ENCODE measurements around the gene HLCS. TPM values are rescaled to one million over a fixed set of nuclear protein-coding genes. Genes with fewer than 3 reads are reported as not detected.
"Not testable (repeated sequence)": the region's sequence is repeated elsewhere in the genome, so short reads cannot be mapped to it uniquely, and the experiment has no call there.

Gene HLCS
- total RNA-seq, 1 donor from 2014 or later: 25.0 TPM

- Histone ChIP-seq H3K9ac (no peak within 1 kb of the TSS), H3K27me3 (peaks cover 70% of the 10 kb centered on the region), H3K9me3 (ENCODE audit: low read depth) (no peaks in the 10 kb centered on the region), H3K4me2 (peak within 1 kb of the TSS; percentile 83), H3K79me2 (ENCODE audit: low read depth) (no peaks in the 10 kb centered on the region), H3F3A (ENCODE audit: low read depth) (peaks cover 52% of the 10 kb centered on the region), H3K4me3 (peak within 1 kb of the TSS; percentile 68), H4K20me1 (ENCODE audit: low read depth) (no peaks in the 10 kb centered on the region), H2AFZ (replicated peaks) (peak within 1 kb of the TSS; percentile 98), H3K4me1 (peaks cover 14% of the 10 kb centered on the region), H3K36me3 (no peaks in the 10 kb centered on the region), H3K27ac (no peak within 1 kb of the TSS)
- Mint-ChIP-seq H3K4me3 (peak within 1 kb of the TSS; percentile 83), H3K27ac (no peak within 1 kb of the TSS), H3K4me1 (peaks cover 35% of the 10 kb centered on the region), H3K36me3 (no peaks in the 10 kb centered on the region), H3K9me3 (no peaks in the 10 kb centered on the region), H3K27me3 (ENCODE audit: insufficient read depth, low read depth) (peaks cover 19% of the 10 kb centered on the region)
- TF ChIP-seq CTCF (IDR thresholded peaks at IDR 0.05) (no peak), EZH2phosphoT487 (IDR thresholded peaks at IDR 0.05) (peak; percentile 57), EZH2 (IDR thresholded peaks at IDR 0.05) (peak; percentile 58)
- DNase-seq (ENCODE audit: low spot score): peak; percentile 66
Measured at GRCh38 chr21:37006486-37007291, 40.2 kb upstream of the HLCS start, which contains the start of gene RIPPLY3. RIPPLY3 (plus strand) TSS chr21:37006702; CDS start chr21:37006773, 71 bp downstream.

GRCh38 chr21:37005548-37006485 is 39.3 kb upstream of the HLCS start:
- no peak overlapping the region for H3K9ac ChIP-seq

GRCh38 chr21:37003917-37004316 is 37.4 kb upstream of the HLCS start:
- not testable (repeated sequence) for H3K27ac Mint-ChIP-seq; H3K27ac ChIP-seq; H3K9ac ChIP-seq; H3K4me2 ChIP-seq; H3K4me3 ChIP-seq; H3K9me3 ChIP-seq (ENCODE audit: low read depth); H3K4me3 Mint-ChIP-seq; DNase-seq (ENCODE audit: low spot score); H3K36me3 Mint-ChIP-seq; H3K9me3 Mint-ChIP-seq; H3K79me2 ChIP-seq (ENCODE audit: low read depth); H3K36me3 ChIP-seq; H4K20me1 ChIP-seq (ENCODE audit: low read depth); H2AFZ ChIP-seq (replicated peaks)
- Histone ChIP-seq H3K4me1 (peaks cover 12% of the 10 kb centered on the region), H3K27me3 (peaks cover 62% of the 10 kb centered on the region), H3F3A (ENCODE audit: low read depth) (peaks cover 41% of the 10 kb centered on the region)
- Mint-ChIP-seq H3K27me3 (ENCODE audit: insufficient read depth, low read depth) (peaks cover 23% of the 10 kb centered on the region), H3K4me1 (peaks cover 25% of the 10 kb centered on the region)

More at GRCh38 chr21:37005548-37006485, 39.3 kb upstream of the HLCS start:
- Histone ChIP-seq H3K4me3 (peak overlapping the region; percentile 68), H3F3A (ENCODE audit: low read depth) (peaks cover 52% of the 10 kb centered on the region), H3K36me3 (no peaks in the 10 kb centered on the region), H3K4me1 (peaks cover 20% of the 10 kb centered on the region), H3K4me2 (peak overlapping the region; percentile 83), H2AFZ (replicated peaks) (peak overlapping the region; percentile 98), H3K79me2 (ENCODE audit: low read depth) (no peaks in the 10 kb centered on the region), H3K9me3 (ENCODE audit: low read depth) (no peaks in the 10 kb centered on the region), H3K27ac (no peak overlapping the region), H4K20me1 (ENCODE audit: low read depth) (no peaks in the 10 kb centered on the region), H3K27me3 (peaks cover 70% of the 10 kb centered on the region)
- Mint-ChIP-seq H3K4me1 (peaks cover 38% of the 10 kb centered on the region), H3K9me3 (no peaks in the 10 kb centered on the region), H3K36me3 (no peaks in the 10 kb centered on the region), H3K27me3 (ENCODE audit: insufficient read depth, low read depth) (peaks cover 22% of the 10 kb centered on the region), H3K4me3 (peak overlapping the region; percentile 79), H3K27ac (no peak overlapping the region)
- TF ChIP-seq EZH2 (IDR thresholded peaks at IDR 0.05): peak; percentile 82
- TF ChIP-seq EZH2phosphoT487 (IDR thresholded peaks at IDR 0.05): peak; percentile 62
- no peak for TF ChIP-seq CTCF (IDR thresholded peaks at IDR 0.05)
- peak; percentile 58 for DNase-seq (ENCODE audit: low spot score)

- not testable (repeated sequence) for H3K9me3 ChIP-seq (ENCODE audit: low read depth); H3K27ac ChIP-seq; H4K20me1 ChIP-seq (ENCODE audit: low read depth); H3K4me2 ChIP-seq; H2AFZ ChIP-seq (replicated peaks); H3K9me3 Mint-ChIP-seq; H3K36me3 ChIP-seq; H3K36me3 Mint-ChIP-seq; H3K27ac Mint-ChIP-seq; H3K9ac ChIP-seq; H3K4me3 Mint-ChIP-seq; H3K79me2 ChIP-seq (ENCODE audit: low read depth); DNase-seq (ENCODE audit: low spot score); H3K4me3 ChIP-seq
- Mint-ChIP-seq H3K27me3 (ENCODE audit: insufficient read depth, low read depth) (peaks cover 21% of the 10 kb centered on the region), H3K4me1 (peaks cover 24% of the 10 kb centered on the region)
- H3F3A ChIP-seq (ENCODE audit: low read depth): peaks cover 31% of the 10 kb centered on the region
- peaks cover 10% of the 10 kb centered on the region for H3K4me1 ChIP-seq
- peaks cover 51% of the 10 kb centered on the region for H3K27me3 ChIP-seq
Measured at GRCh38 chr21:37002851-37003250, 36.4 kb upstream of the HLCS start.
